NCI-H1417 (cell line): ENCODE results near the gene IGFBP3.
A peak's percentile ranks its signal among the peaks of the same experiment; 100 is the strongest.

Source experiments
- DNase-seq, 3 experiments: peaks; one replicate each; lab custom pipeline; 2025; lab: John Stamatoyannopoulos, UW

IGFBP3 gene

DNA sequence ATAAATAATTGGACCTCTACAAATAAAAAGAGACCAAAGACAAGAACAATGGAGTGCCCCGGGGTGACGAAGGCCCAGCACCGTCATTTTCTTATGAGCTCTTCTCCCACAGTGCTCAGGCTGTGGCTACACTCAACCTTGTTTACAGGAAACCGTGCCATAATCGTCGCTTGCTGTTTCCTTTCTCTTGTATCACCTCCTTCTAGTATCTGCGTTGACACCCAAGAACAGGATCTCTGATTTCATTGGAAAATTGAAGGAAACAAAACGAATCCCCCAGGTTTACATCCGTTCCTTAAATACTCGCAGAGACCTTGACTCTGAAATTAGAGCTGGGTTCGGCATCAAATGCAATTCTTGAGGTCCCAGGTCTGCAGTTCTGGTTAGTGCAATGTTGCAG is 1.7 kb upstream of the IGFBP3 start:
- peak in 2 of 3 experiments; percentile 56 to 68 for DNase-seq

DNA sequence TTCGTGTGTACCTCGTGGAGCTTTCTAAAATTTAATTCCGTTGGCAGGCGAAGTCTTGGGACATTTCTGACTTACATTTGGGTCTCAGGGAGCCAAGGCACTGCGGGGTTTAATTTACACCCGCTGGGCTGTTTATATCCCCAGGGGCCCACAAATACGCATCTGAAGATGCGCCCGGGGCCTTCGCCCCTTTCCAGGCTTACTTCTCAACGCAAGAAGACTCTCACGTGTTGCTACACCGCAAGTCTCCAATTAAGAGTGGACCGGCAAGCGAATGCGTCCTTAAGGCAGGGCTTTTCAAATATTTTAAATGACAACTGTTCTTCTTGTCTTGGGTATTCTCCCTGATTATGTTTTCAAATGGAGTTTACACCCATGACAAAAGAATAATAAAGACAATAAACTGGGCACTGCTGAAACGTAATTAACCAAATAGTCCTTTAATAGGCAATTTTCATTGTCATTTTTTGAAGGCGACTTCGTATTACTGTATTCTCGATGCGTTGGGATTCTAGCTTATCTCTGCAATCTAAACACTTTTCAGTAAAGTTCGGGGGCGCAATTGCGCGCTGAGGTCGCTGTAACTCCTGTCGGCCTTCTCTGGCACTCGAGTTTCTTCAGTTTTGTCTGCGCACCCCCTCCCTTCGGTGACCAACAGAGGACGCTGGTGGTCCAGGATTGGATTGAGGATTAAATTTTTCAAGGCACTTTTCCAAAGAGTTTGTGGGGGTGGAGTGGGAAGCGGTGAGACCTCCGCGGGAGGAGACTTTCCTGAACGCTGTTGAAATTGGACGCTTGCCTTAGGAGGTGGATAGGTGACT is 837 bp upstream of the IGFBP3 start:
- DNase-seq = peak in 2 of 3 experiments; percentile 25 to 41

- no peak for DNase-seq
These were observed 268 bp upstream of the IGFBP3 start for GRCh38 chr7:45921381-45921698.

GRCh38 chr7:45919993-45920459 is 1.0 kb downstream of the IGFBP3 start:
- DNase-seq = peak in 1 of 3 experiments; percentile 57

GRCh38 chr7:45919231-45919784 is 1.8 kb downstream of the IGFBP3 start:
- DNase-seq = no peak

- DNase-seq = peak in 1 of 3 experiments; percentile 6
These were observed 2.5 kb downstream of the IGFBP3 start for GRCh38 chr7:45918556-45918955.

GRCh38 chr7:45917658-45918057 is 3.4 kb downstream of the IGFBP3 start:
- peak; percentile 51 to 80 (median 57) for DNase-seq

GRCh38 chr7:45917064-45917463 is 4.0 kb downstream of the IGFBP3 start:
- no peak for DNase-seq

- no peak for DNase-seq
These were observed 5.5 kb downstream of the IGFBP3 start for GRCh38 chr7:45915606-45916005.

GRCh38 chr7:45914911-45915310 is 6.2 kb downstream of the IGFBP3 start:
- DNase-seq = no peak

DNA sequence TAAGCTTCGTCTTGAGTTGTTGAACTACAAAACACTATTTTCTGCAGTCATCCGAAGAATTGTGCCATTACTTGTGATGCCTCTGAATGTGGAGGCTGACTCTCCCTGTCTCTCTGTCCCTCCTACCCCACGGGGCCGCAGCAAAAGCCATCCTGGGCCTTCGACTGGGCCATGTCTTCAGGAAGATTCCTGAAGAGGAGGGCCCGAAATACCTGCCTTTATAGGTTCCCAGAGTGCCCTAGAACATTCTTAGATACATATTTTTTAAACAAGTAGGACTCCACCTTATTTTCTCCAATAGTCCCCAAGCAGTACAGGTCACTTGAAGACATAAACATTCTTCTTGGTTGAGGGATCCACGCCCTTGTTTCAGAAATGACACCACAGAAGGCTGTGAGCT is 8.1 kb downstream of the IGFBP3 start:
- DNase-seq = no peak

DNA sequence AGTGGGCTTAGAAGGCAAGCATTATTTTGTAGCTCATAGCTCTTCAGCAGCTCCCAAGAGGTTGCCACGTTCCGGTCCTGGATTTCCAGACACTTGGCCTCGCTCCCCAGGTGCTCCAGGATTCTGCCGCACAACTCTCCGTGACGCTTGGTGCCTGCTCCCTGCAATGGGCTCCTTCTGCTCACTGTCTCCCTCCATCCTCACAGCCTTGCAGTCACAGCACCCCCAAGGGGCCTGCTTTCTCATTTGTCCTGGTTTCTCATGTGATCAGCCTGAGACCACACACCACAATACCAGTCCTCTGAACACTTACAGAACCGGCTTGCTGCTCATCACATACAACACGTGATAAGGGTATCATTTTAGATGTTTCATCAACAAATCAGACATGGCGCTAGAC is 9.8 kb downstream of the IGFBP3 start:
- no peak for DNase-seq

- DNase-seq = no peak
These were observed 10.2 kb downstream of the IGFBP3 start for GRCh38 chr7:45910855-45911254.

DNA sequence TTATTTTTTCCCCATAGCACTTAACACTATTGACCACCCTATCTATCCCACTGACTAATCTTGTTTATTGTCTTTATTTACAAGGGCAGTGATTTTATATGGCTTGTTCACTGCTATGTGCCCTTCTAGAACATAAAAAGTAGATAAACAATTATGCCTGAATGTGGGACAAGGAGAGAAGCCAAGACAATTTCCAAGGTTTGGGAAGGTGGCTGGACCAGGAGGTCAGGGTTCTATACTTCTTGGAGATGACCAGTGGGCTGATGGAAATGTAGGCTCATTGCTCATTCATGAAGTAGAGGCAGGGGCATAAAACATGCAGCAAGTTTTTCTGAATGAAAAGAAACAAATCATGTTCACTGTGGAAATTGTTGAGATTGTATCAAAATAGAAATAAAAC is 11.5 kb downstream of the IGFBP3 start:
- DNase-seq = no peak

- no peak for DNase-seq
These were observed 18.3 kb downstream of the IGFBP3 start for GRCh38 chr7:45902820-45903219.

DNA sequence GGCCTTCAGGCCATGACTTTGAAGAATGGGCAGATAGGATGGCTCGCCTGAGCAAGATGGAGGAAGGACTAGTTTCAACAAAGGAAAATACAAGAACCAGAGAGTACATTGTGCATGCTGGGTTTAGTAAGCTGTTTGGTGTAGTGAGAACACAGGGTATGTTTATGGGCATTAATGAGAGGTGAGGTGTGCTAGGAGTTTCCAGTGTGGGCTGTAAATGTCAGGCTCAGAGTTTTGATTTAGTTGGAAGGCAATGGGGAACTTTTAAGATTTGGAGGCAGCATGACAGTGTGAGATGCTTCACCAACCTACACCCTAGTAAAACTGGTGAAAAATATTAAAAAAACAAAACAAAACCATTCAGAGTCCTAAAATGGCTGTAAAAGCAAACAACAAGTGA is 19.5 kb downstream of the IGFBP3 start:
- DNase-seq = no peak

DNA sequence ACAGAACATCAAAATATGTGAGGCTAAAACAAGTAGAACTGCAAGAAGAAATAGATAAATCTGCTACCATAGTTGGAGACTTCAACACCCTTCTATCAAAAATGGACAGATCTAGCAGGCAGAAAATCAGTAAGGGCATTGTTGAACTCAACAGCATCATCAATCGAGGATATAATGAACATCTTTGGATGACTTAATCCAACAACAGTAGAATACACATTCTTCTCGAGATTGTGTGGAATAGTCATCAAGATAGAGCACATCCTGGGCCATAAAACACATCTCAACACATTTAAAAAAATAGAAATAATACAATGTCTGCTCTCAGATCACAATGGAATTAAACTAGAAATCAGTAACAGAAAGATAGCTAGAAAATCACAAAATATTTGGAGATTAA is 22.9 kb downstream of the IGFBP3 start:
- no peak for DNase-seq

GRCh38 chr7:45897042-45897690 is 23.9 kb downstream of the IGFBP3 start:
- no peak for DNase-seq

- DNase-seq = no peak
These were observed 26.4 kb downstream of the IGFBP3 start for GRCh38 chr7:45894665-45895062.

- DNase-seq = no peak
These were observed 26.9 kb downstream of the IGFBP3 start for GRCh38 chr7:45893996-45894664.

- no peak for DNase-seq
These were observed 27.6 kb downstream of the IGFBP3 start for GRCh38 chr7:45893374-45893995.

DNA sequence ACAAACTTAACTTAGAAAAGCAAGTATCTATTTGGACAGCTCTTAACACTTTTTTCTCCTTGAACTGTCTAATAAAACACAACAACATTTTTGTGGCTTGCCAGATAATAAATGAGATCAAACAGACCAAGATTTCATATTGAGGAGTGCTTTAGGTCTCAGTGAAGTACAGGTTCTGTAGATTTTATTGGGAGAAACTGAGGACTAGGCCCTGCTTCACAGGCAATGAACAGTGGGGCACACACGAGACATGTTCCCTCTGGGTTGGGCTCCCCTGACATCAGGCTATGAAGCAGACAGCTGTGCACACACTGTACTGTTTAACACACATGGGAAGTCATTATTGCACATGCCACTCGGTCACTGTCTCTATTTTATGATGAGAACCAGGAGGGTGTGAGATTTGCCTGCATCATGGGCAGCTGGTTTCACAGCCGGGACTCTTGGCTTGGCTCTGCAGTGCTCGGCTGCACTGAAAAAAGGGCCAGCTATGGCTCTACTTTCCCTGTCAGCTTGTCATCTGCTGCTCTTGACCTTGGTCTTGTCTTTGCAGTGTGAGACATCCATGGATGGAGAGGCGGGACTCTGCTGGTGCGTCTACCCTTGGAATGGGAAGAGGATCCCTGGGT is 28.6 kb downstream of the IGFBP3 start:
- peak in 1 of 3 experiments; percentile 8 for DNase-seq
